ENCODE data around the gene ARF1. TPM values are rescaled to one million over a fixed set of nuclear protein-coding genes. Genes with fewer than 3 reads are reported as not detected.
"Not testable (repeated sequence)": the region's sequence is repeated elsewhere in the genome, so short reads cannot be mapped to it uniquely, and the experiment has no call there.

Gene ARF1
- total RNA-seq, 1 donor from 2014 or later = 259 TPM

DNA sequence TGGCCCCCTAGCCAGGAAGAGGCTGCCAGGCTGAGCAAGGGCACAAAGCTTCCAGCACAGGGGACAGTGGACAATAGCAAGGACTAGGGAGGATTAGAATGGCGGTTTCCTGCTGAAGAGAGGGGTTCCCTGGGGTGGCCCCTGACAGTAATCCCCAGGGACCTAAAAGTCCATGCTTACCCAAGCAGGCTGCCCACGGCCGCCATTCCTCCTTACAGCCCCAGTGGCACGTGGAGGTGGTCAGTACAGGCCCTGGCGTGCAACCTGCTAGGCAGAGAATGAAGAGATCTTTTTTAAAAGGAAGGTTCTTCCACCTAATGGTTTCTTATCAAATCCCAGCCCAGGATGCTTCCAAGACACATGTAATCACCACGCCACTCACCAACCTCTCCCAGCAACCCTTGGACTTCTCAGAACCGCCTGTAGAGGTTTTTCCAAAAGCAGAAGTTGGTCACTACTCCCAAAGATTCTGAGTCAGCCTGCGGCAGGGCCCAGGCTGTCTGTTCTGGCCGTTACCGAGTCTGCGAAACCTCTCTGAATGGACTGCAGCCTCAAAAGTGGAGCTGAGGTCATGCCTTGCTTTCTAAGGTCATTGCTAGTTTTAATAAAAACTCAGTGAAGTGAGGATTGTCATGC lies 25.7 kb downstream of the ARF1 start:
- peaks cover 3% of the 10 kb centered on the region for H3K36me3 Mint-ChIP-seq (ENCODE audit: insufficient read depth)
- no peak for TF ChIP-seq CTCF (IDR thresholded peaks at IDR 0.05; ENCODE audit: unreplicated experiment)
- H3K4me1 Mint-ChIP-seq (ENCODE audit: low read depth) = peaks cover 12% of the 10 kb centered on the region
- peak overlapping the region; percentile 98 for H3K27ac Mint-ChIP-seq
- H3K9me3 Mint-ChIP-seq (ENCODE audit: low read depth) = no peaks in the 10 kb centered on the region
- no peaks in the 10 kb centered on the region for H3K27me3 Mint-ChIP-seq
- no peak for DNase-seq (ENCODE audit: low spot score, unreplicated experiment)
- H3K4me3 Mint-ChIP-seq (ENCODE audit: low read depth) = peak overlapping the region; percentile 93

DNA sequence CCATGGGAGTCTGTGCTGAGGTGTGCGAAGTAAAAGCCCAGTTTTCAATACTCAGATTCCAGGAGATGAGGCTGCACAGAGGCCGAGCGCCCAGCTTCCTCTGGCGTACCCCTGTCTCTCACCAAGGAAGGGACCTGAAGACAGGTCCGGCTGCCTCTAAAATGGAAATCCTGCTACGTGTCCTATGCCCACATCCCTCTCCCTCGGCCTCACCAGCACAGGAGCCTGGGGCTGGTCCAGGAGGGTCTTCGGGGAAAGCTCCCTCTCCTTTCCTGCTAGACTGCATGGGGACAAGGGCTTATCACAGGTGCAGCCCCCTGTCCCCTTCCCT lies 26.2 kb downstream of the ARF1 start:
- Mint-ChIP-seq H3K27ac (peak overlapping the region; percentile 98), H3K27me3 (no peaks in the 10 kb centered on the region), H3K4me3 (ENCODE audit: low read depth) (peak overlapping the region; percentile 93), H3K9me3 (ENCODE audit: low read depth) (no peaks in the 10 kb centered on the region), H3K4me1 (ENCODE audit: low read depth) (peaks cover 12% of the 10 kb centered on the region), H3K36me3 (ENCODE audit: insufficient read depth) (peaks cover 3% of the 10 kb centered on the region)
- no peak for TF ChIP-seq CTCF (IDR thresholded peaks at IDR 0.05; ENCODE audit: unreplicated experiment)
- no peak for DNase-seq (ENCODE audit: low spot score, unreplicated experiment)

DNA sequence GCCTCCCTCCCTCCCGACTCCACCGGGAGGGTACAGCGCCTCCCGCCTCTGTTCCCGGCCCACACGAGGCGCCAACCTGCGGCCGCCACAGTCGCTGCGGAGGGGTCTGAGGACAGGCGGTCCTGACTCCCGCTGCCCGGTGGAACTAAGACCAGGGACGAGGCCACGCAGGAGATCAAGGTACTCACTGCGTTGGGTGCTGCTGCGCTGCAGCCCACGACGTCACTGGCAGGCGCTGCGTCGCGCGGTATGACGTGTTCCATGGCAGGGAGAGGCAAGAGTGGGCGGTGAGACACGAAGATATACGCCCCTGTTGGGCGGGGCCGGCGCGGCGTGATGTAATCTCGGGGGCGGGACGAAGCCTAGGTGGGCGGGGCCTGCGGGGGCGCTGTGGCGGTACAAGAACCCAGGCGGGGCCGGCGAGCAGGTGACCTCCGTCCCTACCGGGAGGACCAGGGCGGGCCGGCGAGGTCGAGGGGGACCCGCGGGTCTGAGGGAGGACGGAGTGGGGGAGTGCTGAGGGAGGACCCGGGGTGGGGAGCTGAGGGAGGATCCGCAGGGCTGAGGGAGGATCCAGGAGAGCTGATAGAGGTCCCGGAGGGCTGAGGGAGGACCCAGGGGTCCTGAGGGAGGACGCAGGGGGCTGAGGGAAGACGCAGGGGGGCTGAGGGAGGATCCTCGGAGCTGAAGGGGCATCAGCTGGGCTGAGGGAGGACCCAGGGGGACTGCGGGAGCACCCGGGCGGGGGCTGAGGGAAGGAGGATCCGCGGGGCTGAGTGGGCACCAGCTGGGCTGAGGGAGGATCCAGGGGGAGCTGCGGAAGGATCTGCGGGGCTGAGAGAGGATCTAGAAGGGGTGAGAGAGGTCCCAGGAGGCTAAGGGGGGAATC lies 26.8 kb downstream of the ARF1 start, which contains the start of gene MRPL55:
Gene MRPL55, minus strand, starts transcription at position 227 of the 889 bp plus-strand sequence. CDS start 1,039 bp downstream, outside the sequence.
- Mint-ChIP-seq H3K4me3 (ENCODE audit: low read depth) (peak within 1 kb of the TSS; percentile 93), H3K9me3 (ENCODE audit: low read depth) (no peaks in the 10 kb centered on the region), H3K36me3 (ENCODE audit: insufficient read depth) (peaks cover 3% of the 10 kb centered on the region)

DNA sequence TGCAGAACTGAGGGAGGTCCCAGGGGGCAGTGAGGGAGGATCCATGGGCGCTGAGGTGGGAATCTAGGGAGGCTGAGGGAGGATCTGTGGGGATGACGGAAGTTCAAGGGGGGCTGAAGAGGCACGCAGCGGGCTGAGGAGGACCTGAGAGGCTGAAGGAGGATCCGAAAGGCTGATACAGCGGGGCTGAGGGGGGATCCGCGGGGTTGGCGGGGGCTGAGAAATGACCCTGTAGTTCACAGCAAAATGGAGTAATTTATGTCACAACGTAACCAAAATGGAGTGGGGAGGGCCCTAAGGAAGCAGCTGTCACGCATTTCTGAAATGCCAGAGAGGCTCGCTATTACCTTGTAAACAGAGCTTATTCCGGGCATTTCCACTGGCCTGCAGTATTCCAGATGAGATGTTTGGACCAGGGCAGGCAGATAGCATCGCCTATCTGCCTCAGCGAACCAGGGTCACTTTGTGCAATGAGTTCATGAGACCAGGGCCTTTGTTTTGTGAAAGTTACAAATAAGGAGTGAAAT lies 27.5 kb downstream of the ARF1 start:
- Mint-ChIP-seq H3K4me1 (ENCODE audit: low read depth) (peaks cover 12% of the 10 kb centered on the region), H3K36me3 (ENCODE audit: insufficient read depth) (peaks cover 3% of the 10 kb centered on the region), H3K9me3 (ENCODE audit: low read depth) (peaks cover 1% of the 10 kb centered on the region), H3K27ac (peak overlapping the region; percentile 98), H3K27me3 (no peaks in the 10 kb centered on the region), H3K4me3 (ENCODE audit: low read depth) (peak overlapping the region; percentile 93)
- DNase-seq (ENCODE audit: low spot score, unreplicated experiment) = no peak
- TF ChIP-seq CTCF (IDR thresholded peaks at IDR 0.05; ENCODE audit: unreplicated experiment) = no peak

More for the DNA sequence above, 26.8 kb downstream of the ARF1 start, which contains the start of gene MRPL55:
- DNase-seq (ENCODE audit: low spot score, unreplicated experiment) = peak; percentile 99
- Mint-ChIP-seq H3K27ac (peak within 1 kb of the TSS; percentile 98), H3K27me3 (no peaks in the 10 kb centered on the region), H3K4me1 (ENCODE audit: low read depth) (peaks cover 12% of the 10 kb centered on the region)
- peak; percentile 28 for TF ChIP-seq CTCF (IDR thresholded peaks at IDR 0.05; ENCODE audit: unreplicated experiment)

DNA sequence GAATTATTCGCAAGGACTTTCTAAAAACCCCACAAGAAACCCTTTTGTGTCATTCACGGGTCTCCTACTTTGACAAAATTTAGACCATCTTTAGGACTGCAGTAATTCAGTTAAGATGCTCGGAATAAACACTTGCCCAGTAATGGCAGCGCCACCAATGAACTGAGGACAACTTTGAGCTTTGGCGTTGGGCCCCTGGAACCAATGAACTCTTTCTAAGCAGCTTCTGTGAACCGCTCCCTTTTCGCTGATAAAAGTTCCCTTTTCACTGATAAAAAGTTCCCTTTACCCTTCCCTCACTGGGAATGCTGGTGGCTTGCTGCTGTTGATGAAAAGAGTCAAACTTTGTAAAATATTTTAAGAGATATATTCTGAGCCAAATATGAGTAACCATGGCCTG lies 28.0 kb downstream of the ARF1 start:
- peaks cover 12% of the 10 kb centered on the region for H3K4me1 Mint-ChIP-seq (ENCODE audit: low read depth)
- DNase-seq (ENCODE audit: low spot score, unreplicated experiment) = no peak
- no peak overlapping the region for H3K4me3 Mint-ChIP-seq (ENCODE audit: low read depth)
- H3K27me3 Mint-ChIP-seq = no peaks in the 10 kb centered on the region
- peak overlapping the region; percentile 98 for H3K27ac Mint-ChIP-seq
- no peak for TF ChIP-seq CTCF (IDR thresholded peaks at IDR 0.05; ENCODE audit: unreplicated experiment)
- H3K9me3 Mint-ChIP-seq (ENCODE audit: low read depth) = peaks cover 3% of the 10 kb centered on the region
- peaks cover 3% of the 10 kb centered on the region for H3K36me3 Mint-ChIP-seq (ENCODE audit: insufficient read depth)

GRCh38 chr1:228111315-228111714 lies 28.8 kb downstream of the ARF1 start:
- not testable (repeated sequence) for H3K27me3 Mint-ChIP-seq; H3K36me3 Mint-ChIP-seq (ENCODE audit: insufficient read depth); H3K4me3 Mint-ChIP-seq (ENCODE audit: low read depth); DNase-seq (ENCODE audit: low spot score, unreplicated experiment); H3K9me3 Mint-ChIP-seq (ENCODE audit: low read depth); H3K27ac Mint-ChIP-seq
- peaks cover 12% of the 10 kb centered on the region for H3K4me1 Mint-ChIP-seq (ENCODE audit: low read depth)

Data from progenitor cell of endocrine pancreas (in vitro differentiated cells).